HG02840 (cell line): ENCODE data around the gene HAND2.

Experiments
- ATAC-seq: cut with Tn5 transposase; IDR thresholded peaks from one replicate; pipeline ENCODE4 v1.9.1; 2021; ENCODE audit warnings: mild to moderate bottlenecking, moderate library complexity, moderate number of reproducible peaks; ENCODE audit not compliant: unreplicated experiment, low FRiP score

HAND2 gene

GRCh38 chr4:173482330-173482931 is 47.6 kb downstream of the HAND2 start:
- ATAC-seq: no peak

- ATAC-seq: no peak
Measured at GRCh38 chr4:173478913-173479283, 51.1 kb downstream of the HAND2 start.

- ATAC-seq: no peak
Measured at GRCh38 chr4:173478201-173478912, 51.7 kb downstream of the HAND2 start.

- no peak for ATAC-seq
Measured at GRCh38 chr4:173477016-173477415, 53.0 kb downstream of the HAND2 start.
